H1 (cell line): ENCODE results near the gene LMAN1L. TPM values are rescaled to one million over a fixed set of nuclear protein-coding genes. Genes with fewer than 3 reads are reported as not detected.

Experiments used
- CTCF ChIA-PET: fragments of 300-600 bp; sonication (Branson Sonifier 250); formaldehyde crosslinking; loops from one replicate; lab custom pipeline; 2021; ENCODE audit not compliant: partially characterized antibody; lab: Charles Lee
- POLR2A ChIA-PET: fragments of 300-600 bp; sonication (Branson Sonifier 250); formaldehyde crosslinking; loops from one replicate; lab custom pipeline; 2021; ENCODE audit warnings: inconsistent platforms; ENCODE audit not compliant: partially characterized antibody; lab: Charles Lee
- DNase-seq, 2 experiments: peaks; one replicate each; pipeline versions ENCODE4 v3.0.0 to v3.0.0-alpha.2; 2010 to 2022; ENCODE audit warnings: low spot score in 2 of 2, low read depth in 1 of 2, mixed read lengths in 1 of 2
- FAIRE-seq: peaks from 2 replicates; lab custom pipeline; 2011; peaks lifted over from hg19 to GRCh38; lab: Jason Lieb, UNC
- H2AFZ ChIP-seq: 2 replicates; pipeline ENCODE4 v1.8.1; 2012; ENCODE audit warnings: low read length, inconsistent platforms
- H2AK5ac ChIP-seq: 2 replicates; pipeline ENCODE4 v1.6.1; 2013; ENCODE audit warnings: low read depth, low read length
- H2BK120ac ChIP-seq: replicated peaks from 2 replicates; pipeline ENCODE3; 2013; ENCODE audit warnings: low read depth, low read length, inconsistent platforms
- H2BK12ac ChIP-seq: 2 replicates; pipeline ENCODE4 v1.6.1; 2013; ENCODE audit warnings: low read depth, low read length
- H2BK15ac ChIP-seq: 2 replicates; pipeline ENCODE4 v1.6.1; 2013; ENCODE audit warnings: low read length
- H2BK20ac ChIP-seq: 2 replicates; pipeline ENCODE4 v1.6.1; 2013; ENCODE audit warnings: low read length
- H2BK5ac ChIP-seq: 2 replicates; pipeline ENCODE4 v1.6.1; 2013; ENCODE audit warnings: low read depth, low read length
- H3K14ac ChIP-seq: 2 replicates; pipeline ENCODE4 v1.6.1; 2013; ENCODE audit warnings: inconsistent platforms; ENCODE audit not compliant: insufficient read length
- H3K18ac ChIP-seq: 2 replicates; pipeline ENCODE4 v1.6.1; 2013; ENCODE audit warnings: low read length; ENCODE audit errors: extremely low read depth
- H3K23ac ChIP-seq: 2 replicates; pipeline ENCODE4 v1.6.1; 2013; ENCODE audit warnings: inconsistent platforms; ENCODE audit not compliant: insufficient read length
- H3K23me2 ChIP-seq: 2 replicates; pipeline ENCODE4 v1.6.1; 2013; ENCODE audit warnings: low read depth, low read length
- H3K27ac ChIP-seq: 2 replicates; pipeline ENCODE4 v1.6.1; 2011; ENCODE audit warnings: low read depth, low read length, inconsistent platforms
- H3K27me3 ChIP-seq, 4 experiments: replicated peaks in 1 of 4; 1 replicate in 1 of 4; 2 replicates in 3 of 4; pipeline versions ENCODE4 v1.6.1 to v1.8.1; 2011 to 2013; ENCODE audit warnings: low read length in 3 of 4, mild to moderate bottlenecking in 3 of 4, inconsistent platforms in 2 of 4, mixed read lengths in 2 of 4, moderate library complexity in 1 of 4; ENCODE audit not compliant: control insufficient read depth in 3 of 4, insufficient read depth in 3 of 4; ENCODE audit errors: extremely low read depth in 1 of 4
- H3K36me3 ChIP-seq, 4 experiments: 2 replicates each; pipeline versions ENCODE4 v1.6.1 to v1.8.1; 2011 to 2013; ENCODE audit warnings: mild to moderate bottlenecking in 4 of 4, low read length in 3 of 4, moderate library complexity in 2 of 4, control low read depth in 1 of 4, inconsistent platforms in 1 of 4; ENCODE audit not compliant: insufficient read depth in 4 of 4, control insufficient read depth in 2 of 4
- H3K4ac ChIP-seq: replicated peaks from 2 replicates; pipeline ENCODE3; 2013; ENCODE audit warnings: low read length, low read depth, mixed read lengths, inconsistent platforms; ENCODE audit not compliant: insufficient read length
- H3K4me1 ChIP-seq, 4 experiments: replicated peaks in 1 of 4; 1 replicate in 1 of 4; 2 replicates in 3 of 4; pipeline versions ENCODE4 v1.6.1 to v1.8.1; 2011 to 2013; ENCODE audit warnings: low read length in 3 of 4, inconsistent platforms in 2 of 4, mixed read lengths in 1 of 4; ENCODE audit not compliant: insufficient read depth in 4 of 4, control insufficient read depth in 3 of 4
- H3K4me2 ChIP-seq, 2 experiments: 2 replicates each; pipeline versions ENCODE4 v1.6.1 to v1.8.1; 2011 to 2013; ENCODE audit warnings: low read depth in 2 of 2, low read length in 2 of 2, control low read depth in 1 of 2, inconsistent platforms in 1 of 2, mild to moderate bottlenecking in 1 of 2; ENCODE audit not compliant: insufficient read depth in 1 of 2
- H3K4me3 ChIP-seq, 4 experiments: fragments of 200-600, 300-600 bp in 1 of 4; sonication (generic), shearing (Covaris generic), sonication (Bioruptor Twin) in 1 of 4; 2 replicates each; pipeline versions ENCODE4 v1.5.1 to v1.8.1; 2011 to 2016; ENCODE audit warnings: low read length in 4 of 4, low read depth in 3 of 4, control low read depth in 2 of 4, inconsistent platforms in 2 of 4, mild to moderate bottlenecking in 2 of 4, mixed read lengths in 1 of 4, moderate library complexity in 1 of 4; ENCODE audit not compliant: insufficient read depth in 2 of 4; ENCODE audit errors: extremely low read depth in 1 of 4
- H3K56ac ChIP-seq: replicated peaks from 2 replicates; pipeline ENCODE3; 2013; ENCODE audit warnings: low read depth, mild to moderate bottlenecking, mixed read lengths, low read length, inconsistent platforms; ENCODE audit not compliant: insufficient read length
- H3K79me1 ChIP-seq: 2 replicates; pipeline ENCODE4 v1.6.1; 2013; ENCODE audit warnings: low read depth, low read length, control low read depth
- H3K79me2 ChIP-seq, 2 experiments: 2 replicates each; pipeline versions ENCODE4 v1.6.1 to v1.8.1; 2012 to 2013; ENCODE audit warnings: low read length in 2 of 2, mild to moderate bottlenecking in 2 of 2, inconsistent platforms in 1 of 2; ENCODE audit not compliant: insufficient read depth in 2 of 2, control insufficient read depth in 1 of 2
- H3K9ac ChIP-seq, 4 experiments: replicated peaks in 1 of 4; 1 replicate in 1 of 4; 2 replicates in 3 of 4; pipeline versions ENCODE4 v1.6.1 to v1.8.1; 2011 to 2013; ENCODE audit warnings: low read depth in 3 of 4, low read length in 3 of 4, control low read depth in 2 of 4, mild to moderate bottlenecking in 2 of 4, moderate library complexity in 2 of 4, inconsistent platforms in 1 of 4; ENCODE audit errors: extremely low read depth in 1 of 4
- H3K9me3 ChIP-seq, 2 experiments: 2 replicates each; pipeline versions ENCODE4 v1.6.1 to v1.8.1; 2012 to 2013; ENCODE audit warnings: mild to moderate bottlenecking in 2 of 2, moderate library complexity in 2 of 2, control low read depth in 1 of 2, inconsistent platforms in 1 of 2, low read depth in 1 of 2, low read length in 1 of 2, mixed read lengths in 1 of 2; ENCODE audit not compliant: insufficient read depth in 2 of 2
- H4K20me1 ChIP-seq, 2 experiments: replicated peaks in 1 of 2; 2 replicates each; pipeline versions ENCODE3 to v1.8.1; 2011 to 2013; ENCODE audit warnings: inconsistent platforms in 2 of 2, low read length in 2 of 2, mild to moderate bottlenecking in 1 of 2; ENCODE audit not compliant: insufficient read depth in 2 of 2, control insufficient read depth in 1 of 2
- H4K5ac ChIP-seq: 2 replicates; pipeline ENCODE4 v1.6.1; 2013; ENCODE audit warnings: low read length, low read depth, mixed read lengths, inconsistent platforms; ENCODE audit not compliant: insufficient read length
- H4K8ac ChIP-seq: 2 replicates; pipeline ENCODE4 v1.8.0; 2013; ENCODE audit warnings: mild to moderate bottlenecking, moderate library complexity, low read length, inconsistent platforms; ENCODE audit not compliant: insufficient read depth; ENCODE audit errors: extremely low read depth
- H4K91ac ChIP-seq: replicated peaks from 2 replicates; pipeline ENCODE3; 2013; ENCODE audit warnings: low read length, mixed read lengths, inconsistent platforms; ENCODE audit not compliant: insufficient read length
- CHD1 ChIP-seq: IDR thresholded peaks from 2 replicates; pipeline ENCODE4 v1.6.1; 2012; ENCODE audit warnings: low read depth, low read length, improper control_type of control experiment
- KDM1A ChIP-seq: fragments of 200-600, 300-600 bp; sonication (generic); IDR thresholded peaks from 2 replicates; pipeline ENCODE4 v1.7.1; 2016; ENCODE audit warnings: mild to moderate bottlenecking, low read length, borderline replicate concordance
- WGBS, 2 experiments: shearing (Covaris generic) in 1 of 2; methylation state at CpG; one replicate each; pipeline versions ENCODE4 v1.1.6 to v1.1.7; 2013 to 2015; ENCODE audit warnings: low lambda C conversion rate in 2 of 2, mixed read lengths in 2 of 2, inconsistent platforms in 1 of 2, low coverage in 1 of 2, missing lambda C conversion rate in 1 of 2; ENCODE audit not compliant: insufficient replicate concordance in 2 of 2, insufficient coverage in 1 of 2, insufficient read length in 1 of 2; ENCODE audit errors: extremely low coverage in 1 of 2, missing lambda C conversion rate in 1 of 2; 5-methylcytosine and 5-hydroxymethylcytosine counted together
- polyA plus RNA-seq, 7 experiments: library from polyadenylated mRNA; depleted of rRNA in 3 of 7; stranded (reverse) in 5 of 7; unstranded in 2 of 7; fragments of >200 nt in 5 of 7; fragments of 200-250 nt in 2 of 7; gene quantifications; 1 replicate in 5 of 7; 2 replicates in 1 of 7; 4 replicates in 1 of 7; pipeline versions ENCODE4 v1.2.1 to v1.2.3, GENCODE V29; 2011 to 2013; ENCODE audit warnings: missing spikeins in 2 of 7, mixed read lengths in 2 of 7
- total RNA-seq: library from RNA; stranded (reverse); fragmentation: NEBNext Ultra II Directional; extraction: Animal tissue kit (Norgen Biotek cat#: 25700); gene quantifications from 2 replicates; pipeline ENCODE4 v1.2.1, GENCODE V29; 2021

The LMAN1L gene
- total and polyA plus RNA-seq, 2 of the 8 experiments (the other 6 are each of a cell fraction or from before 2014, with no cell fraction given): not detected

DNA sequence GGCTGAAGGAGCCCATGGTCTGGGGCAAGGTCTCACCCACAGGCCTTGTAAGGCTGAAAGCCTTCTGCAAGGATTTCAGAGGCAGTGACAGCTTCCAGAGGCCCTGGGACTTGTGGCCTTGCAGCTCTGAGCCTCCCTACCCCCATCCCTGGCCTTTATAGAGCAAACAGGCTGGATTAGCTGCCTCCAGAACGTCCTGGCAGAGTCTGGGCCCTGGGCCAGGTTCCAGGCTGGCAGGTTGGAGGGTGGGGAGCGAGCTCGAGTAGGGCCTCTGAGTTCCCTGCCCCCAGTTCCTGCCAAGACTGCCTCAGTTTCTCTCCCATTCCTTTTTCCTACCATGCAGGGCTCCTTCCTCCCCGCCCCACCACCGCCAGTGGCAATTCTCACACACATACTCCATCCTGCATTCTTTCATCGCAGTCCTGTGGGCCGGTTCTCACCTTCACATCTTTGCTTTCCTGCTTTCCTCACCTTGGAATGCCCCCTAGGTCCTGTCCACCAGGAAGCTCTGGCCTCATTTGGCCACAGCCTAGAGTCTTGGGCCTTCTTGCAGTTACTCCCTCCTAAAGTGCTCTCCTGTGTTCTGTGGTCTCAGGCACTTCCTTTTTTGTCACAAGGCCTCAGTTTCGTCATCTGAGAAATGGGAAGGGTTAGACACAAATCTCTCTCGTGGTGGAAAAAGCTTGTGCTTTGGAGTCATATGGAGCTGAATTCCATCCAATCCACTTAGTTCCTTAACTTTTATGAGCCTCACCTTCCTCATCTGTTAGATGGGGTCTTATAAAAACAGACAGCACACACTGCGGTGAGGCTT lies 2.7 kb downstream of the LMAN1L start:
- no peak overlapping the region for H3K27ac ChIP-seq
- no peaks in the 10 kb centered on the region for H3K79me1 ChIP-seq
- CTCF ChIA-PET: interaction anchor here (0.6 to 6.5 kb wide), 14 partner anchors 9 to 239 kb away, joined by 3 to 64 read pairs (median 4); partner anchors contain the start of gene CPLX3
- no peaks in the 10 kb centered on the region for H3K79me2 ChIP-seq
- H4K8ac ChIP-seq: no peak overlapping the region
- POLR2A ChIA-PET: interaction anchor here (1.1 to 3.1 kb wide), 4 partner anchors 11 to 16 kb away, joined by 3 to 7 read pairs (median 4); partner anchors contain the start of gene CPLX3
- no peak overlapping the region for H2AK5ac ChIP-seq
- TF ChIP-seq KDM1A (0 out of 2 replicates have a peak, but pooled peaks have one; percentile 33), CHD1 (no peak)
- H4K5ac ChIP-seq: no peak overlapping the region
- no peak overlapping the region for H2BK20ac ChIP-seq
- H3K4ac ChIP-seq: no peak overlapping the region
- H3K36me3 ChIP-seq: no peaks in the 10 kb centered on the region
- no peak overlapping the region; the same call in 1 of the 2 replicates for H3K18ac ChIP-seq
- H3K23me2 ChIP-seq: no peaks in the 10 kb centered on the region
- H3K4me1 ChIP-seq: peaks cover 0 to 7% (median 4%) of the 10 kb centered on the region in 4 experiments; a peak in 5 of 7 replicates
- DNase-seq (no peak), FAIRE-seq (no peak)
- H2BK5ac ChIP-seq: no peak overlapping the region
- H2BK15ac ChIP-seq: no peak overlapping the region
- H3K4me3 ChIP-seq: no peak overlapping the region
- H3K4me2 ChIP-seq: no peak overlapping the region
- no peak overlapping the region for H2BK12ac ChIP-seq
- no peak overlapping the region for H2BK120ac ChIP-seq
- H3K56ac ChIP-seq: no peak overlapping the region
- H3K9ac ChIP-seq: no peak overlapping the region
- no peaks in the 10 kb centered on the region for H4K20me1 ChIP-seq
- no peak overlapping the region for H3K23ac ChIP-seq
- no peak overlapping the region for H4K91ac ChIP-seq
- no peak overlapping the region for H3K14ac ChIP-seq
- no peak overlapping the region for H2AFZ ChIP-seq
- WGBS, 2 experiments: 90% methylated on average over 10 of the region's 10 CpGs; no CpG with 5 or more reads in 1 of the 2 experiments
- no peaks in the 10 kb centered on the region for H3K27me3 ChIP-seq
- H3K9me3 ChIP-seq: no peaks in the 10 kb centered on the region
